Panc1 (cell line): ENCODE results near the gene PARP8. TPM values are rescaled to one million over a fixed set of nuclear protein-coding genes. Genes with fewer than 3 reads are reported as not detected.

Source experiments
- ATAC-seq: fragments of 200-7000 bp; cut with Tn5 transposase; 2 replicates; pipeline ENCODE4 v1.9.1; 2020; ENCODE audit warnings: mild to moderate bottlenecking, moderate library complexity
- BruUV-seq: library from RNA; stranded (reverse); fragments of 400-500 nt; replicated peaks from 2 replicates; lab custom pipeline; 2021; lab: Mats Ljungman, UMichigan
- CTCF ChIA-PET: fragments of 300-600 bp; sonication (Branson Sonifier 250); formaldehyde crosslinking; loops from one replicate; lab custom pipeline; 2022; ENCODE audit warnings: antibody characterized with exemption; lab: Charles Lee
- POLR2A ChIA-PET: fragments of 300-600 bp; sonication (Branson Sonifier 250); formaldehyde crosslinking; loops from one replicate; lab custom pipeline; 2022; ENCODE audit warnings: antibody characterized with exemption; lab: Charles Lee
- DNase-seq: peaks from one replicate; pipeline ENCODE4 v3.0.0-alpha.2; 2010; ENCODE audit warnings: low read depth, low spot score
- H3K27ac ChIP-seq: 2 replicates; pipeline ENCODE4 v1.5.1; 2011; ENCODE audit warnings: mild to moderate bottlenecking, low read length, inconsistent platforms
- H3K27me3 ChIP-seq: fragments of 200-500 bp; sonication (Bioruptor generic); 2 replicates; pipeline ENCODE4 v1.6.0; 2014; ENCODE audit warnings: low read length, inconsistent platforms; ENCODE audit not compliant: control insufficient read depth, insufficient read depth
- H3K36me3 ChIP-seq: fragments of 200-500 bp; sonication (Bioruptor generic); 2 replicates; pipeline ENCODE4 v1.5.1; 2014; ENCODE audit warnings: inconsistent platforms, mild to moderate bottlenecking, low read length, moderate library complexity; ENCODE audit not compliant: control insufficient read depth, insufficient read depth
- H3K4me1 ChIP-seq: 2 replicates; pipeline ENCODE4 v1.5.1; 2011; ENCODE audit warnings: inconsistent platforms, mild to moderate bottlenecking, low read length, moderate library complexity; ENCODE audit not compliant: control insufficient read depth, insufficient read depth
- H3K4me3 ChIP-seq, 2 experiments: 2 replicates each; pipeline ENCODE4 v1.5.1; 2011 to 2012; ENCODE audit warnings: low read depth in 2 of 2, low read length in 2 of 2, mild to moderate bottlenecking in 2 of 2, inconsistent platforms in 1 of 2, moderate library complexity in 1 of 2
- H3K9me3 ChIP-seq: fragments of 200-500 bp; sonication (Bioruptor generic); 2 replicates; pipeline ENCODE4 v1.5.1; 2014; ENCODE audit warnings: low read depth, mild to moderate bottlenecking, inconsistent platforms, low read length, moderate library complexity; ENCODE audit not compliant: control insufficient read depth, insufficient read depth
- POLR2AphosphoS5 ChIP-seq: IDR thresholded peaks from 2 replicates; pipeline ENCODE4 v1.6.1; 2012; ENCODE audit warnings: mild to moderate bottlenecking, low read depth, low read length, moderate library complexity
- SIN3A ChIP-seq: IDR thresholded peaks from 2 replicates; pipeline ENCODE4 v1.6.1; 2012; ENCODE audit warnings: low read depth, mild to moderate bottlenecking, low read length, moderate library complexity, borderline replicate concordance; ENCODE audit not compliant: insufficient read depth
- TCF7L2 ChIP-seq: IDR thresholded peaks from 2 replicates; pipeline ENCODE4 v1.6.1; 2011; ENCODE audit warnings: mild to moderate bottlenecking, low read depth, low read length, inconsistent platforms
- in situ Hi-C: cut with HindIII; loops from 2 replicates; pipeline ENCODE4 v1.10.0; 2016; ENCODE audit warnings: low sequenced_read_pairs, low pct_unique_long_range_greater_than_20kb
- intact Hi-C: fragments of 100-400 bp; cut with micrococcal nuclease; formaldehyde crosslinking; loops from one replicate; pipeline ENCODE4 v1.10.0; 2022; ENCODE audit not compliant: unreplicated experiment
- total RNA-seq: library from RNA; stranded (reverse); gene quantifications from one replicate; pipeline ENCODE4 v1.2.1, GENCODE V29; 2021; ENCODE audit not compliant: unreplicated experiment
- TF ChIP-seq, protein P1 (sequence below), 2 experiments: IDR thresholded peaks; 2 replicates each; pipeline ENCODE4 v1.6.1; 2011 to 2012; ENCODE audit warnings: low read depth in 2 of 2, control low read depth in 1 of 2, low read length in 1 of 2, mild to moderate bottlenecking in 1 of 2, moderate library complexity in 1 of 2; ENCODE audit not compliant: insufficient read depth in 1 of 2
- TF ChIP-seq, protein P2 (sequence below): fragments of 450-650 bp; IDR thresholded peaks from 2 replicates; pipeline ENCODE4 v1.5.1; 2017; ENCODE audit warnings: mild to moderate bottlenecking

Gene PARP8
- total RNA-seq, 1 experiment from 2014 or later: 20.2 TPM

DNA sequence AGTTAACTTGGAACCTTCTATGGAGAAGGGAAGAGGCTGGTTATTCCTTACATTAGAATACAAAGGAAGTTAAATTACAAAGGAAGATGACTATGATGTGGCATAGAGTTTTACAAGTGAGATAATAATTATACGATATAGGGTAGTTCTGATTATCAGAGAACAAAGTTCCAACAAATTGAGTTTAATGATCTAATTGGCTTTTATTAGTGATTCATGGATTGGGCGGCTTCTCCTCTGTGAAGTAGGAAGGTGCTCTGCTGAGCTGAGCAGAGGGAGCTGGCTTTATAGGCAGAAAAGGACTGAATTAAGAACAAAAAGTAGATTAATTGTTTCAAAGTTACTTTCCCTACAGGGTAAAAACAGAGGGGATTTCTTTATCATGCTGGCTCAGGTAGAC, 49.7 kb downstream of the PARP8 start:
- intact Hi-C loops (no loop called here), in situ Hi-C loops (no loop called here)
- Histone ChIP-seq H3K27me3 (no peaks in the 10 kb centered on the region), H3K4me3 (no peak overlapping the region), H3K4me1 (peaks cover 2% of the 10 kb centered on the region; the same call in 1 of the 2 replicates), H3K36me3 (no peaks in the 10 kb centered on the region), H3K27ac (no peak overlapping the region), H3K9me3 (no peaks in the 10 kb centered on the region)
- ChIA-PET POLR2A (no interaction called here), CTCF (no interaction called here)
- TF ChIP-seq, protein P1, sequence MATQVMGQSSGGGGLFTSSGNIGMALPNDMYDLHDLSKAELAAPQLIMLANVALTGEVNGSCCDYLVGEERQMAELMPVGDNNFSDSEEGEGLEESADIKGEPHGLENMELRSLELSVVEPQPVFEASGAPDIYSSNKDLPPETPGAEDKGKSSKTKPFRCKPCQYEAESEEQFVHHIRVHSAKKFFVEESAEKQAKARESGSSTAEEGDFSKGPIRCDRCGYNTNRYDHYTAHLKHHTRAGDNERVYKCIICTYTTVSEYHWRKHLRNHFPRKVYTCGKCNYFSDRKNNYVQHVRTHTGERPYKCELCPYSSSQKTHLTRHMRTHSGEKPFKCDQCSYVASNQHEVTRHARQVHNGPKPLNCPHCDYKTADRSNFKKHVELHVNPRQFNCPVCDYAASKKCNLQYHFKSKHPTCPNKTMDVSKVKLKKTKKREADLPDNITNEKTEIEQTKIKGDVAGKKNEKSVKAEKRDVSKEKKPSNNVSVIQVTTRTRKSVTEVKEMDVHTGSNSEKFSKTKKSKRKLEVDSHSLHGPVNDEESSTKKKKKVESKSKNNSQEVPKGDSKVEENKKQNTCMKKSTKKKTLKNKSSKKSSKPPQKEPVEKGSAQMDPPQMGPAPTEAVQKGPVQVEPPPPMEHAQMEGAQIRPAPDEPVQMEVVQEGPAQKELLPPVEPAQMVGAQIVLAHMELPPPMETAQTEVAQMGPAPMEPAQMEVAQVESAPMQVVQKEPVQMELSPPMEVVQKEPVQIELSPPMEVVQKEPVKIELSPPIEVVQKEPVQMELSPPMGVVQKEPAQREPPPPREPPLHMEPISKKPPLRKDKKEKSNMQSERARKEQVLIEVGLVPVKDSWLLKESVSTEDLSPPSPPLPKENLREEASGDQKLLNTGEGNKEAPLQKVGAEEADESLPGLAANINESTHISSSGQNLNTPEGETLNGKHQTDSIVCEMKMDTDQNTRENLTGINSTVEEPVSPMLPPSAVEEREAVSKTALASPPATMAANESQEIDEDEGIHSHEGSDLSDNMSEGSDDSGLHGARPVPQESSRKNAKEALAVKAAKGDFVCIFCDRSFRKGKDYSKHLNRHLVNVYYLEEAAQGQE (IDR thresholded peaks at IDR 0.05; ENCODE audit: insufficient read depth in 1 of 2, low read depth in 2 of 2, low read length in 1 of 2): no peak
- TF ChIP-seq POLR2AphosphoS5 (no peak), SIN3A (no peak), TCF7L2 (no peak)
- TF ChIP-seq, protein P2, sequence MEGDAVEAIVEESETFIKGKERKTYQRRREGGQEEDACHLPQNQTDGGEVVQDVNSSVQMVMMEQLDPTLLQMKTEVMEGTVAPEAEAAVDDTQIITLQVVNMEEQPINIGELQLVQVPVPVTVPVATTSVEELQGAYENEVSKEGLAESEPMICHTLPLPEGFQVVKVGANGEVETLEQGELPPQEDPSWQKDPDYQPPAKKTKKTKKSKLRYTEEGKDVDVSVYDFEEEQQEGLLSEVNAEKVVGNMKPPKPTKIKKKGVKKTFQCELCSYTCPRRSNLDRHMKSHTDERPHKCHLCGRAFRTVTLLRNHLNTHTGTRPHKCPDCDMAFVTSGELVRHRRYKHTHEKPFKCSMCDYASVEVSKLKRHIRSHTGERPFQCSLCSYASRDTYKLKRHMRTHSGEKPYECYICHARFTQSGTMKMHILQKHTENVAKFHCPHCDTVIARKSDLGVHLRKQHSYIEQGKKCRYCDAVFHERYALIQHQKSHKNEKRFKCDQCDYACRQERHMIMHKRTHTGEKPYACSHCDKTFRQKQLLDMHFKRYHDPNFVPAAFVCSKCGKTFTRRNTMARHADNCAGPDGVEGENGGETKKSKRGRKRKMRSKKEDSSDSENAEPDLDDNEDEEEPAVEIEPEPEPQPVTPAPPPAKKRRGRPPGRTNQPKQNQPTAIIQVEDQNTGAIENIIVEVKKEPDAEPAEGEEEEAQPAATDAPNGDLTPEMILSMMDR: no peak
- DNase-seq: no peak
- BruUV-seq: no TSS peak
- ATAC-seq: no peak

DNA sequence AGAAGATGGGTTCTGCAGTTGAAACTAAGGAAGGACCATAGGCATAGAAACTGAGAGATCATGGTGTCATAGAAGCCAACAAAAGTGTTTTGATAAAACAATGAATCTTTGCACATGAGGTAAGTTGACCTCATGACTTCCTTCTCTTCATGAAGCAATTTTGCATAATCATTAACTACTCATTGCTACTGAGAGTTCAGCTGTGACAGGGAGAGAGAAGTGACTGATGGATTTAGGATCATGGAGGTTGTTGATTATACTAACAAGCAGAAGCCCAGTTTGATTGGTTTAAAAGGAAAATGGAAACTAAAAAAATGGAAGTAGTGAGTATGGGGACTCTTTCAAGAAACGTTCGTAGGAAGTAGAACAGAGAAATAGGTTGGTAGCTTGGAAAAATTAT, 51.2 kb downstream of the PARP8 start:
- H3K27me3 ChIP-seq: no peaks in the 10 kb centered on the region
- intact Hi-C loops: no loop called here
- ATAC-seq (no peak), DNase-seq (no peak)
- in situ Hi-C loops: no loop called here
- CTCF ChIA-PET: no interaction called here
- TF ChIP-seq, protein P2: no peak
- no peak overlapping the region for H3K4me3 ChIP-seq
- no TSS peak for BruUV-seq
- H3K9me3 ChIP-seq: no peaks in the 10 kb centered on the region
- no peak overlapping the region for H3K27ac ChIP-seq
- 0 out of 2 replicates have a peak, but pooled peaks cover 7% of the 10 kb centered on the region for H3K4me1 ChIP-seq
- H3K36me3 ChIP-seq: no peaks in the 10 kb centered on the region
- POLR2A ChIA-PET: no interaction called here
